ENCODE data around the gene FBXL4. TPM values are rescaled to one million over a fixed set of nuclear protein-coding genes. Genes with fewer than 3 reads are reported as not detected.
A peak's percentile ranks its signal among the peaks of the same experiment; 100 is the strongest.

Gene FBXL4
- total and polyA plus RNA-seq, 2 of the 8 experiments (the other 6 are each of a cell fraction or from before 2014, with no cell fraction given), result 6.9 to 13.8 TPM

GRCh38 chr6:98875375-98875774 is 72.4 kb downstream of the FBXL4 start:
- Histone ChIP-seq H3K18ac (ENCODE audit: extremely low read depth, low read length) (no peak overlapping the region), H4K91ac (replicated peaks; ENCODE audit: insufficient read length, low read length) (no peak overlapping the region), H3K14ac (ENCODE audit: insufficient read length) (no peak overlapping the region), H3K23me2 (ENCODE audit: low read depth, low read length) (no peaks in the 10 kb centered on the region; the same call in 1 of the 2 replicates), H3K79me2 (ENCODE audit: control insufficient read depth in 1 of 2, insufficient read depth in 2 of 2, low read length in 2 of 2) (no peaks in the 10 kb centered on the region), H3K79me1 (ENCODE audit: low read depth, low read length) (no peaks in the 10 kb centered on the region), H4K20me1 (replicated peaks in 1 of 2; ENCODE audit: control insufficient read depth in 1 of 2, insufficient read depth in 2 of 2, low read length in 2 of 2) (no peaks in the 10 kb centered on the region), H3K56ac (replicated peaks; ENCODE audit: insufficient read length, low read depth, low read length) (peak overlapping the region; percentile 12), H3K23ac (ENCODE audit: insufficient read length) (no peak overlapping the region), H3K4me2 (ENCODE audit: insufficient read depth in 1 of 2, low read depth in 2 of 2, low read length in 2 of 2) (no peak overlapping the region), H2AFZ (ENCODE audit: low read length) (no peak overlapping the region), H2BK5ac (ENCODE audit: low read depth, low read length) (no peak overlapping the region), H3K4ac (replicated peaks; ENCODE audit: insufficient read length, low read depth, low read length) (no peak overlapping the region), H3K9me3 (ENCODE audit: insufficient read depth in 2 of 2, low read depth in 1 of 2, low read length in 1 of 2) (no peaks in the 10 kb centered on the region), H3K27ac (ENCODE audit: low read depth, low read length) (no peak overlapping the region), H4K5ac (ENCODE audit: insufficient read length, low read depth, low read length) (no peak overlapping the region), H2BK120ac (replicated peaks; ENCODE audit: low read depth, low read length) (no peak overlapping the region), H2BK15ac (ENCODE audit: low read length) (no peak overlapping the region), H3K4me1 (replicated peaks in 1 of 4; ENCODE audit: control insufficient read depth in 3 of 4, insufficient read depth in 4 of 4, low read length in 3 of 4) (no peaks in the 10 kb centered on the region), H3K27me3 (replicated peaks in 1 of 4; ENCODE audit: control insufficient read depth in 3 of 4, extremely low read depth in 1 of 4, insufficient read depth in 3 of 4, low read length in 3 of 4) (no peaks in the 10 kb centered on the region), H2BK20ac (ENCODE audit: low read length) (no peak overlapping the region), H2AK5ac (ENCODE audit: low read depth, low read length) (no peak overlapping the region), H3K9ac (replicated peaks in 1 of 4; ENCODE audit: extremely low read depth in 1 of 4, low read depth in 3 of 4, low read length in 3 of 4) (no peak overlapping the region), H3K36me3 (ENCODE audit: control insufficient read depth in 2 of 4, insufficient read depth in 4 of 4, low read length in 3 of 4) (peaks cover 0 to 2% (median 0%) of the 10 kb centered on the region in 4 experiments; a peak in 1 of 8 replicates), H3K4me3 (ENCODE audit: extremely low read depth in 1 of 4, insufficient read depth in 2 of 4, low read depth in 3 of 4, low read length in 4 of 4) (no peak overlapping the region), H2BK12ac (ENCODE audit: low read depth, low read length) (no peak overlapping the region), H4K8ac (ENCODE audit: extremely low read depth, insufficient read depth, low read length) (no peak overlapping the region)
- DNase-seq (ENCODE audit: low read depth in 1 of 2, low spot score in 2 of 2) (no peak), FAIRE-seq (no peak)
- POLR2A ChIA-PET (ENCODE audit: partially characterized antibody), result no interaction called here
- CTCF ChIA-PET (ENCODE audit: partially characterized antibody), result interaction anchor here (1.1 kb wide), 1 partner anchor 30 kb away, joined by 3 read pairs; no protein-coding TSS in a partner anchor
- WGBS, 2 experiments (ENCODE audit: extremely low coverage in 1 of 2, insufficient coverage in 1 of 2, insufficient read length in 1 of 2, insufficient replicate concordance in 2 of 2, low coverage in 1 of 2, low lambda C conversion rate in 2 of 2, missing lambda C conversion rate in 1 of 2), result 97% methylated on average over 2 of the region's 2 CpGs; no CpG with 5 or more reads in 1 of the 2 experiments
- TF ChIP-seq HDAC6 (IDR thresholded peaks at IDR 0.05; ENCODE audit: low read depth, low read length) (no peak), RFX5 (IDR thresholded peaks at IDR 0.05; ENCODE audit: borderline replicate concordance, low read depth, low read length) (no peak), TAF7 (optimal IDR thresholded peaks at IDR 0.05; ENCODE audit: borderline replicate concordance, low read depth, low read length) (no peak), NRF1 (IDR thresholded peaks at IDR 0.05; ENCODE audit: low read depth, low read length) (no peak), TEAD4 (IDR thresholded peaks at IDR 0.05; ENCODE audit: low read depth, low read length) (no peak), EP300 (IDR thresholded peaks at IDR 0.05; ENCODE audit: borderline replicate concordance in 1 of 2, low read depth in 2 of 2, low read length in 2 of 2) (no peak), POLR2AphosphoS5 (IDR thresholded peaks at IDR 0.05; ENCODE audit: low read depth, low read length) (no peak), ATF3 (IDR thresholded peaks at IDR 0.05; ENCODE audit: insufficient read depth, low read depth, low read length) (no peak), RNF2 (IDR thresholded peaks at IDR 0.05; ENCODE audit: borderline replicate concordance, low read depth, low read length, missing control alignments, poor library complexity, severe bottlenecking) (no peak), KDM5A (IDR thresholded peaks at IDR 0.05; ENCODE audit: low read length) (no peak), RBBP5 (IDR thresholded peaks at IDR 0.05; ENCODE audit: borderline replicate concordance, low read depth, low read length) (no peak), YY1 (IDR thresholded peaks at IDR 0.05; ENCODE audit: low read depth, low read length) (no peak)

Measured in H1 (cell line).